B cell (primary cell): ENCODE results near the gene TBCD. TPM values are rescaled to one million over a fixed set of nuclear protein-coding genes. Genes with fewer than 3 reads are reported as not detected.

Experiments
- ATAC-seq: fragments of 200-7000 bp; cut with Tn5 transposase; one replicate; pipeline ENCODE4 v1.10.0; 2021; ENCODE audit warnings: low read depth, mild to moderate bottlenecking, moderate number of reproducible peaks, moderate library complexity
- CTCF ChIA-PET: fragments of 350-600 bp; sonication (Branson Sonifier 250); formaldehyde crosslinking; loops from one replicate; lab custom pipeline; 2021; ENCODE audit warnings: antibody characterized with exemption, inconsistent platforms; lab: Charles Lee
- POLR2A ChIA-PET: fragments of 350-600 bp; sonication (Branson Sonifier 250); formaldehyde crosslinking; loops from one replicate; lab custom pipeline; 2021; ENCODE audit warnings: antibody characterized with exemption; lab: Charles Lee
- DNase-seq: peaks from one replicate; pipeline ENCODE4 v3.0.0; 2013
- H2AFZ ChIP-seq: 2 replicates; pipeline ENCODE4 v1.6.1; 2012; ENCODE audit warnings: mild to moderate bottlenecking, low read depth, low read length; ENCODE audit not compliant: insufficient read depth, poor library complexity, severe bottlenecking
- H3K27ac ChIP-seq, 2 donors: 1 replicate in 1 of 2; 2 replicates in 1 of 2; pipeline ENCODE4 v1.5.1; 2012 to 2013; ENCODE audit warnings: low read length in 2 of 2, mild to moderate bottlenecking in 2 of 2, moderate library complexity in 1 of 2
- H3K27me3 ChIP-seq, 4 experiments: fragments of 200-600 bp in 1 of 4; sonication (generic) in 1 of 4; replicated peaks in 1 of 4; 1 replicate in 2 of 4; 2 replicates in 2 of 4; pipeline versions ENCODE4 v1.6.1 to v1.7.0; 2013 to 2016; ENCODE audit warnings: low read length in 3 of 4, mild to moderate bottlenecking in 2 of 4, mixed read lengths in 1 of 4, moderate library complexity in 1 of 4; ENCODE audit not compliant: insufficient read depth in 4 of 4, control insufficient read depth in 3 of 4; ENCODE audit errors: control extremely low read depth in 1 of 4
- H3K36me3 ChIP-seq, 2 experiments: replicated peaks in 1 of 2; 1 replicate in 1 of 2; 2 replicates in 1 of 2; pipeline versions ENCODE4 v1.6.1 to v1.7.1; 2013; ENCODE audit warnings: low read length in 1 of 2; ENCODE audit not compliant: insufficient read depth in 2 of 2, control insufficient read depth in 1 of 2; ENCODE audit errors: control extremely low read depth in 1 of 2, extremely low read depth in 1 of 2
- H3K4me1 ChIP-seq, 2 donors: fragments of 200-600 bp in 1 of 2; sonication (generic) in 1 of 2; 1 replicate in 1 of 2; 2 replicates in 1 of 2; pipeline versions ENCODE4 v1.5.1 to v1.6.1; 2013 to 2017; ENCODE audit warnings: low read length in 2 of 2; ENCODE audit not compliant: control insufficient read depth in 2 of 2, insufficient read depth in 2 of 2
- H3K4me2 ChIP-seq: replicated peaks from 2 replicates; pipeline ENCODE3; 2012; ENCODE audit warnings: mild to moderate bottlenecking, low read depth, low read length; ENCODE audit not compliant: poor library complexity, severe bottlenecking
- H3K4me3 ChIP-seq, 5 experiments: fragments of 200-600 bp in 1 of 5; sonication (generic) in 1 of 5; 1 replicate in 3 of 5; 2 replicates in 2 of 5; pipeline versions ENCODE4 v1.5.1 to v1.7.0; 2011 to 2016; ENCODE audit warnings: low read length in 4 of 5, mild to moderate bottlenecking in 4 of 5, low read depth in 2 of 5, control low read depth in 1 of 5, moderate library complexity in 1 of 5; ENCODE audit not compliant: insufficient read depth in 1 of 5; ENCODE audit errors: control extremely low read depth in 1 of 5, extremely low read depth in 1 of 5
- H3K79me2 ChIP-seq: fragments of 200-600 bp; sonication (generic); one replicate; pipeline ENCODE4 v1.6.0; 2016; ENCODE audit warnings: low read length; ENCODE audit not compliant: control insufficient read depth, insufficient read depth
- H3K9ac ChIP-seq: fragments of 200-600 bp; sonication (generic); 2 replicates; pipeline ENCODE4 v1.6.1; 2017; ENCODE audit warnings: mild to moderate bottlenecking, low read length, moderate library complexity
- H3K9me3 ChIP-seq, 3 donors: one replicate each; pipeline versions ENCODE4 v1.6.1 to v1.7.1; 2013; ENCODE audit warnings: low read length in 2 of 3; ENCODE audit not compliant: control insufficient read depth in 2 of 3, insufficient read depth in 1 of 3; ENCODE audit errors: control extremely low read depth in 1 of 3
- H4K20me1 ChIP-seq: 2 replicates; pipeline ENCODE4 v1.6.0; 2012; ENCODE audit warnings: mild to moderate bottlenecking, low read length; ENCODE audit not compliant: insufficient read depth, control insufficient read depth, poor library complexity, severe bottlenecking
- H3K27ac Mint-ChIP-seq: one replicate; pipeline ENCODE4 v1.8.0; 2021; ENCODE audit warnings: mixed read lengths
- H3K27me3 Mint-ChIP-seq: one replicate; pipeline ENCODE4 v1.8.0; 2021; ENCODE audit warnings: mixed read lengths
- H3K4me1 Mint-ChIP-seq: one replicate; pipeline ENCODE4 v1.8.0; 2021; ENCODE audit warnings: mixed read lengths
- H3K4me3 Mint-ChIP-seq: one replicate; pipeline ENCODE4 v1.8.0; 2021; ENCODE audit warnings: mixed read lengths
- H3K9me3 Mint-ChIP-seq: one replicate; pipeline ENCODE4 v1.8.0; 2022; ENCODE audit warnings: mixed read lengths; ENCODE audit not compliant: insufficient read depth
- EZH2 ChIP-seq: IDR thresholded peaks from 2 replicates; pipeline ENCODE4 v1.6.1; 2012; ENCODE audit warnings: borderline replicate concordance, low read depth, mild to moderate bottlenecking, moderate library complexity, low read length; ENCODE audit not compliant: insufficient read depth, poor library complexity, severe bottlenecking
- WGBS: methylation state at CpG from one replicate; pipeline ENCODE4 v1.1.5; 2013; ENCODE audit warnings: missing lambda C conversion rate; ENCODE audit not compliant: insufficient coverage; 5-methylcytosine and 5-hydroxymethylcytosine counted together
- intact Hi-C: fragments of 100-400 bp; cut with micrococcal nuclease; formaldehyde crosslinking; loops from one replicate; pipeline ENCODE4 v1.10.0; 2022
- polyA plus RNA-seq: library from polyadenylated mRNA; depleted of rRNA; stranded (reverse); fragments of >200 nt; gene quantifications from 2 replicates; pipeline ENCODE4 v1.2.3, GENCODE V29; 2012
- total RNA-seq, 2 donors: library from RNA; stranded (reverse); fragments of 120-200 nt in 1 of 2; gene quantifications; 1 replicate in 1 of 2; 2 replicates in 1 of 2; pipeline versions ENCODE4 v1.2.3 to v1.2.4, GENCODE V29; 2013 to 2022
- TF ChIP-seq, protein P1 (sequence below): fragments of 200-600 bp; IDR thresholded peaks from one replicate; pipeline ENCODE4 v1.8.0; 2022; ENCODE audit warnings: antibody characterized with exemption, mild to moderate bottlenecking

Gene TBCD
- total and polyA plus RNA-seq, 2 donors (not counting 1 experiment from before 2014, with no cell fraction given): 60.8 to 101 TPM

DNA sequence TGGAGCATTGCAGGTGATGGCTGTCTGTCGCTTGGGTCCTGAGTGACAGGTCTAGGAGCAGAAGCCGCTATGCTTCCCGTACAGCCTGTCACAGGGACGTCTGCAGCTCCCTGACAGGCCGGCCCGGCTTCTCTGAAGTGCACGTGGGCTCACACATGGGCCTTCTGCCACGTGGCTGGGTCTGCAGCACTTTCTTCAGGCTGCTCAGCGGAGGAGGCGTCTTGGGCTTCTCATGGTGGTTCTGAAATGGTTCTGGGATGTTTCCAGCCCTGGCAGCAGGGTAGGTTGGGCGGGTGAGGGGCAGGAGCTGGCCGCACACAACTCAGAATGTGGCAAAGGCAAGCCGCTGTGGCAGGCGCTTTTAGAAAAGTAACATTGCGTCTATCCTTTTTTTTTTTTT is 168.3 kb downstream of the TBCD start:
- no peaks in the 10 kb centered on the region for H3K9me3 ChIP-seq
- ChIA-PET CTCF (interaction anchor here (1.3 to 1.4 kb wide), 2 partner anchors 60 to 138 kb away, joined by 5 to 6 read pairs; no protein-coding TSS in a partner anchor), POLR2A (no interaction called here)
- no peak overlapping the region for H3K9ac ChIP-seq
- peaks cover 15% of the 10 kb centered on the region for H3K4me1 Mint-ChIP-seq
- WGBS: 98% methylated on average over 14 of the region's 15 CpGs
- no peak overlapping the region for H3K4me2 ChIP-seq
- no peak overlapping the region for H3K4me3 ChIP-seq
- no peak overlapping the region for H3K27ac ChIP-seq
- ATAC-seq (no peak), DNase-seq (no peak)
- H3K9me3 Mint-ChIP-seq: no peaks in the 10 kb centered on the region
- H2AFZ ChIP-seq: no peak overlapping the region
- H3K27ac Mint-ChIP-seq: no peak overlapping the region
- H3K27me3 ChIP-seq: no peaks in the 10 kb centered on the region
- no peaks in the 10 kb centered on the region for H3K36me3 ChIP-seq
- peaks cover 5% of the 10 kb centered on the region for H4K20me1 ChIP-seq
- H3K79me2 ChIP-seq: no peaks in the 10 kb centered on the region
- intact Hi-C loops: no loop called here
- no peaks in the 10 kb centered on the region for H3K27me3 Mint-ChIP-seq
- TF ChIP-seq EZH2: no peak
- TF ChIP-seq, protein P1, sequence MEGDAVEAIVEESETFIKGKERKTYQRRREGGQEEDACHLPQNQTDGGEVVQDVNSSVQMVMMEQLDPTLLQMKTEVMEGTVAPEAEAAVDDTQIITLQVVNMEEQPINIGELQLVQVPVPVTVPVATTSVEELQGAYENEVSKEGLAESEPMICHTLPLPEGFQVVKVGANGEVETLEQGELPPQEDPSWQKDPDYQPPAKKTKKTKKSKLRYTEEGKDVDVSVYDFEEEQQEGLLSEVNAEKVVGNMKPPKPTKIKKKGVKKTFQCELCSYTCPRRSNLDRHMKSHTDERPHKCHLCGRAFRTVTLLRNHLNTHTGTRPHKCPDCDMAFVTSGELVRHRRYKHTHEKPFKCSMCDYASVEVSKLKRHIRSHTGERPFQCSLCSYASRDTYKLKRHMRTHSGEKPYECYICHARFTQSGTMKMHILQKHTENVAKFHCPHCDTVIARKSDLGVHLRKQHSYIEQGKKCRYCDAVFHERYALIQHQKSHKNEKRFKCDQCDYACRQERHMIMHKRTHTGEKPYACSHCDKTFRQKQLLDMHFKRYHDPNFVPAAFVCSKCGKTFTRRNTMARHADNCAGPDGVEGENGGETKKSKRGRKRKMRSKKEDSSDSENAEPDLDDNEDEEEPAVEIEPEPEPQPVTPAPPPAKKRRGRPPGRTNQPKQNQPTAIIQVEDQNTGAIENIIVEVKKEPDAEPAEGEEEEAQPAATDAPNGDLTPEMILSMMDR: no peak
- no peak overlapping the region for H3K4me3 Mint-ChIP-seq
- H3K4me1 ChIP-seq: peaks cover 12 to 13% of the 10 kb centered on the region in 2 donors

DNA sequence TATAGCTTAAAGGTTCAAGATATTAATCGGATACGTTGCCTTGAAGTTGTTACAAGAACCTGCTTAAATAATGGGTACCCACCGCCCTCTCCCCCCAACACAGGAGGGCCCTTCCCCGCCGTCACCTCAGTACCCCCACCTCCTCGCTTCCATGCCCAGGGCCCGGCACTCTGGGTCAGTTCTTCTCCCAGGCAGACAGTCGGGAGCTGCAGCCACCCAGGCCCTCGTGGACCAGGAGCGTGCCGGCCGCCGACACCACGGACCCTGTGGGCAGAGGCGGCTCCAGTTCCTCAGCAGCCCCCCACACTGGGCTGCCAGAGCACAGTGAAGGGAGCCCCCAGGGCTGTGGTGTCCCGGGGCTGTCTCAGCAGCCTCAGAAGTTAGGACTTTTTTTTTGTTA is 168.8 kb downstream of the TBCD start:
- ChIA-PET CTCF (interaction anchor here (1.3 to 1.4 kb wide), 2 partner anchors 60 to 139 kb away, joined by 5 to 6 read pairs; no protein-coding TSS in a partner anchor), POLR2A (no interaction called here)
- 95% methylated on average over 12 of the region's 16 CpGs for WGBS
- Histone ChIP-seq H3K36me3 (no peaks in the 10 kb centered on the region), H3K4me3 (no peak overlapping the region), H3K4me1 (peaks cover 6 to 7% of the 10 kb centered on the region in 2 donors), H3K4me2 (no peak overlapping the region), H3K79me2 (no peaks in the 10 kb centered on the region), H3K27ac (no peak overlapping the region), H4K20me1 (peaks cover 5% of the 10 kb centered on the region), H3K9me3 (no peaks in the 10 kb centered on the region), H3K27me3 (no peaks in the 10 kb centered on the region), H3K9ac (no peak overlapping the region), H2AFZ (no peak overlapping the region)
- intact Hi-C loops: no loop called here
- DNase-seq: no peak
- H3K27me3 Mint-ChIP-seq: no peaks in the 10 kb centered on the region
- no peak overlapping the region for H3K4me3 Mint-ChIP-seq
- H3K27ac Mint-ChIP-seq: no peak overlapping the region
- peaks cover 10% of the 10 kb centered on the region for H3K4me1 Mint-ChIP-seq
- no peaks in the 10 kb centered on the region for H3K9me3 Mint-ChIP-seq
- no peak for ATAC-seq
- TF ChIP-seq, protein P1: no peak
- no peak for TF ChIP-seq EZH2
